ENCODE results near the gene PRAMEF20.

The PRAMEF20 gene

GRCh38 chr1:13462682-13463081 lies 52.4 kb downstream of the PRAMEF20 start:
- no peak for DNase-seq (ENCODE audit: low read depth)

- DNase-seq (ENCODE audit: low read depth), result no peak
These were observed 55.3 kb downstream of the PRAMEF20 start for GRCh38 chr1:13465515-13465914.

- DNase-seq (ENCODE audit: low read depth), result no peak
These were observed 59.1 kb downstream of the PRAMEF20 start for GRCh38 chr1:13469343-13469742.

Data from T-helper 22 cell (primary cell).